Stimulated activated CD8-positive, alpha-beta memory T cell treated with anti-CD3 and anti-CD28 coated beads, Interleukin-4, amount 100 ng/mL, for 24 hours (primary cell): ENCODE measurements around the gene ZNF366.

ENCODE experiments used
- DNase-seq: peaks from one replicate; pipeline ENCODE4 v3.0.0-alpha.2; 2020; ENCODE audit warnings: low read depth

The ZNF366 gene

GRCh38 chr5:72465601-72466563, 41.3 kb downstream of the ZNF366 start:
- DNase-seq, result no peak

GRCh38 chr5:72465066-72465465, 42.1 kb downstream of the ZNF366 start:
- no peak for DNase-seq

- DNase-seq, result no peak
Observed at GRCh38 chr5:72464071-72464470, 43.1 kb downstream of the ZNF366 start.

- no peak for DNase-seq
Observed at GRCh38 chr5:72463449-72464052, 43.7 kb downstream of the ZNF366 start.

- DNase-seq, result no peak
Observed at GRCh38 chr5:72460413-72460812, 46.8 kb downstream of the ZNF366 start.

- no peak for DNase-seq
Observed at GRCh38 chr5:72459913-72460312, 47.3 kb downstream of the ZNF366 start.

- DNase-seq, result no peak
Observed at GRCh38 chr5:72459089-72459661, 48.0 kb downstream of the ZNF366 start.

GRCh38 chr5:72458407-72458806, 48.8 kb downstream of the ZNF366 start:
- no peak for DNase-seq

- no peak for DNase-seq
Observed at GRCh38 chr5:72457491-72457890, 49.7 kb downstream of the ZNF366 start.

GRCh38 chr5:72456391-72457074, 50.7 kb downstream of the ZNF366 start:
- DNase-seq, result no peak

- DNase-seq, result no peak
Observed at GRCh38 chr5:72455476-72455875, 51.7 kb downstream of the ZNF366 start.

GRCh38 chr5:72454996-72455395, 52.2 kb downstream of the ZNF366 start:
- DNase-seq, result no peak

- DNase-seq, result no peak
Observed at GRCh38 chr5:72453246-72453775, 53.9 kb downstream of the ZNF366 start.

GRCh38 chr5:72452515-72453245, 54.5 kb downstream of the ZNF366 start:
- DNase-seq, result no peak

- no peak for DNase-seq
Observed at GRCh38 chr5:72451741-72452505, 55.3 kb downstream of the ZNF366 start.

- no peak for DNase-seq
Observed at GRCh38 chr5:72448368-72448767, 58.8 kb downstream of the ZNF366 start.

- no peak for DNase-seq
Observed at GRCh38 chr5:72447751-72448150, 59.5 kb downstream of the ZNF366 start.

GRCh38 chr5:72445969-72446368, 61.2 kb downstream of the ZNF366 start:
- no peak for DNase-seq

GRCh38 chr5:72443883-72444282, 63.3 kb downstream of the ZNF366 start:
- DNase-seq, result no peak

GRCh38 chr5:72441862-72442540, 65.2 kb downstream of the ZNF366 start:
- no peak for DNase-seq
